Keratinocyte (primary cell): ENCODE measurements around the gene ZNF627.

ENCODE experiments used
- CTCF ChIP-seq, 3 experiments: IDR thresholded peaks in 1 of 3; conservative IDR thresholded peaks in 1 of 3; optimal IDR thresholded peaks in 1 of 3; 2 replicates in 2 of 3; 3 replicates in 1 of 3; pipeline versions ENCODE3 to v1.5.1; 2011; ENCODE audit warnings: low read length in 3 of 3, mild to moderate bottlenecking in 3 of 3, moderate library complexity in 2 of 3, control low read depth in 1 of 3, inconsistent platforms in 1 of 3; ENCODE audit not compliant: insufficient read depth in 2 of 3; ENCODE audit errors: extremely low read depth in 1 of 3
- EZH2 ChIP-seq: IDR thresholded peaks from one replicate; pipeline ENCODE4 v1.6.1; 2012; ENCODE audit warnings: inconsistent platforms, mild to moderate bottlenecking, low read length, moderate library complexity

GRCh38 chr19:11547929-11548700 is 49.2 kb upstream of the ZNF627 start:
- no peak for TF ChIP-seq CTCF (optimal IDR thresholded peaks at IDR 0.05 in 1 of 3, IDR thresholded peaks at IDR 0.05 in 1 of 3, conservative IDR thresholded peaks at IDR 0.05 in 1 of 3; ENCODE audit: extremely low read depth in 1 of 3, insufficient read depth in 2 of 3, low read length in 3 of 3)
- no peak for TF ChIP-seq EZH2
